HEK293T (cell line): ENCODE data around the gene TRANK1.

ENCODE experiments used
- FOXA1 ChIP-seq: fragments of 450-650 bp; IDR thresholded peaks from 2 replicates; pipeline ENCODE4 v1.6.1; 2016; ENCODE audit warnings: mild to moderate bottlenecking
- SP1 ChIP-seq: fragments of 450-650 bp; IDR thresholded peaks from 2 replicates; pipeline ENCODE4 v1.6.1; 2017
- TF ChIP-seq, protein P1 (sequence below): fragments of 450-650 bp; IDR thresholded peaks from 2 replicates; pipeline ENCODE4 v1.6.1; 2016

DNA sequence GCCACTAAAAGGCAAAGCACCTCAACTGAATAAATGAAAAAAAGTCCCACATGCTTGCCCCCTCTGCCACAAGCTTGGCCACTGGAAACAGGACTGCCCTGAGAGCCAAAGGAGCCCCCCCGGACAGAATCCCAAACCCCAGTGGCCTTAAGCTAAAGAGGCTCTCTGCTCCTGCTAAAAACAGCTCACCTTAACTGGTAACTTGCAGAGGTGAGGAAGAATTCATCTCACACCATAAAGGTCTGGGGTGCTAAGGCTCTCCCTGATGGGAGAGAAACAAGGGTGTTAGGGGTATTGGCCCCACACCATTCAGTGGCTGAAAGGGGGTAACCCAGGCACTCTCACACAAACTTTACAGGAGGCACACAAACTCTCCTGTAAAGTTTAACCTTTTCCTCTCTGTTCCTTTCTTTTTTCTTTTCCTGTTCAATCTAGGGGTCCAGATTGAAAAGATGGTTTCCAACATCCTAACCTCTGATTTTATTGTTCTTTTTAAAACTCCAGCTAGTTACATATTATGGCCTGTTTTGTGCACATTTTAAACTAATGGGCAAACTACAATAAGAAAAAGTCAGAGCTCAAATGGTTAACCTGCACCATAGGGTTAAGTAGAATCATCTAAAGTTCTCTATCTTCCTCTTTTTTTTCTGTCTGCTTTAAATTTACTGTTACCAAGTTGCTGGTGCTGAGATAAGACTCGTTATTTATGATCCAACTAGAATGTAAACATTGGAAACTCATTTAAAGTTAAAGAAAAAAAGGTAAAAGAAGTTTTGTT, 19.9 kb downstream of the TRANK1 start:
- no peak for TF ChIP-seq SP1
- TF ChIP-seq FOXA1: no peak
- TF ChIP-seq, protein P1, sequence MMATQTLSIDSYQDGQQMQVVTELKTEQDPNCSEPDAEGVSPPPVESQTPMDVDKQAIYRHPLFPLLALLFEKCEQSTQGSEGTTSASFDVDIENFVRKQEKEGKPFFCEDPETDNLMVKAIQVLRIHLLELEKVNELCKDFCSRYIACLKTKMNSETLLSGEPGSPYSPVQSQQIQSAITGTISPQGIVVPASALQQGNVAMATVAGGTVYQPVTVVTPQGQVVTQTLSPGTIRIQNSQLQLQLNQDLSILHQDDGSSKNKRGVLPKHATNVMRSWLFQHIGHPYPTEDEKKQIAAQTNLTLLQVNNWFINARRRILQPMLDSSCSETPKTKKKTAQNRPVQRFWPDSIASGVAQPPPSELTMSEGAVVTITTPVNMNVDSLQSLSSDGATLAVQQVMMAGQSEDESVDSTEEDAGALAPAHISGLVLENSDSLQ: no peak
